GM18499 (cell line): ENCODE data around the gene ADARB2.
"Not testable (repeated sequence)": the region's sequence is repeated elsewhere in the genome, so short reads cannot be mapped to it uniquely, and the experiment has no call there.

Experiments used
- ATAC-seq: cut with Tn5 transposase; IDR thresholded peaks from one replicate; pipeline ENCODE4 v1.9.1; 2021; ENCODE audit warnings: moderate number of reproducible peaks; ENCODE audit not compliant: insufficient read depth, unreplicated experiment

The ADARB2 gene

DNA sequence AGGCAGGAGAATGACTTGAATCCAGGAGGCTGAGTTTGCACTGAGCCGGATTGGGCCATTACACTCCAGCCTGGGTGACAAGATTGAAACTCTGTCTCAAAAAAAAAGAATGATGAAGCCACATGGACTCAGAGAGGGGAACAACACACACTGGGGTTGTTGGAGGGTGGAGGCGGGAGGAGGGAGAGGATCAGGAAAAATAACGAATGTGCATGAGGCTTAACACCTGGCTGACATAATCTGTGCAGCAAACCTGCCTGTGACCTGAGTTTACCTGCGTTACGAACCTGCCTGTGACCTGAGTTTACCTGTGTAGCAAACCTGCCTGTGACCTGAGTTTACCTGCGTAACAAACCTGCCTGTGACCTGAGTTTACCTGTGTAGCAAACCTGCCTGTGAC is 277.7 kb downstream of the ADARB2 start:
- ATAC-seq: not testable (repeated sequence)

- no peak for ATAC-seq
Measured at GRCh38 chr10:1454951-1455350, 282.4 kb downstream of the ADARB2 start.

- peak; percentile 96 for ATAC-seq
Measured at GRCh38 chr10:1454428-1454827, 282.9 kb downstream of the ADARB2 start.

DNA sequence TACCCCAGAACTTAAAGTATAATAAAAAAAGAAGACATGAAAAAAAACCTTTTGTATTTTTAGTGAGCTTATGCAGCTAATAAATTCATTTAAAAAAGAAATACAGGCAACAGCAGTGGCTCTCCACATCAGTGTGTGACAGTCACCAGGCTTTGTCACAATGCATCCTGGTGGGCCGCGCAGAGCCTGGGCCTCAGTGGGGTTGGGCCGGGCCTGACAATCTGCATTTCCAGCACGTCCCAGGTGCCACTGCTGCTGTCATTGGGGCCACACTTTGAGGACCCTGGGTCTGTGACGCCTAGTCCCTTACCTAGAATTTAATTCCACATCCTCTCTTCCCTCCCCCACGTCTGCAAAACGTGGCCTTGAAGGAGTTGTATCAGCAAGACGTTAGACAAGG is 284.5 kb downstream of the ADARB2 start:
- no peak for ATAC-seq

- ATAC-seq: no peak
Measured at GRCh38 chr10:1451941-1452340, 285.4 kb downstream of the ADARB2 start.

GRCh38 chr10:1451362-1451888 is 285.9 kb downstream of the ADARB2 start:
- ATAC-seq: no peak

GRCh38 chr10:1449572-1450205 is 287.6 kb downstream of the ADARB2 start:
- ATAC-seq: no peak

GRCh38 chr10:1449021-1449420 is 288.3 kb downstream of the ADARB2 start:
- ATAC-seq: no peak

DNA sequence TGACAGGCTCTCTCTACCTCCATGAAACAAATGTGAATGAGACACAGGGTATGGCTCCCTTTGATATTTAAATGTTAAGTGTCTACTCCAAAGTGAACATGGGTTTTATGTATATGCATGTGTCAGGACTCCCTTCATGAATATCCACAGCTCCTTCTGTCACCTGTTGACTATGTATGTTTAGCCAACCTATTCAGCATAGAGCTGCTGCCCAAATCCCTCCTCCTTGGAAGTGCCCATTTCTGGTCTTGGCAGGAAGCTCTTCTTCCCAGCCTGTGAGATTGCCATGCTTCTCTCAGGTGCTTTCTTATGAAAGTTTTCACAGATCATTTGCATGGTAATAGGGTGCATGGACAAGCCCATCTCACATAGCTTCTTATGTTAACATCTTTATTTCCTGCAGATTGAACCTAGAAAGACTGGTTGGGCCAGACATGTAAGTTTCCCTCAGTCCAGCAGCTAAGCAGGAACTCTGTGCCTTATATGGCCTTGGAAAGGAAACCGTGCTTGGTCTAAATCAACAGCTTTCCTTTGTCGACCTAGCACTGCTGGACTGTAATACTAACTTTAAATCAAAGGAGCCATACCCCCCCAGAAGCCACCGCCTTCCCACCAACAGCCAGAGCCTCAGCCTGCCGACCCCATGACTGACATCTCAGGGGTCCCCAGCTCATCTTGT is 288.9 kb downstream of the ADARB2 start:
- ATAC-seq: no peak

GRCh38 chr10:1444826-1445225 is 292.5 kb downstream of the ADARB2 start:
- no peak for ATAC-seq

- ATAC-seq: no peak
Measured at GRCh38 chr10:1440897-1441296, 296.4 kb downstream of the ADARB2 start.

DNA sequence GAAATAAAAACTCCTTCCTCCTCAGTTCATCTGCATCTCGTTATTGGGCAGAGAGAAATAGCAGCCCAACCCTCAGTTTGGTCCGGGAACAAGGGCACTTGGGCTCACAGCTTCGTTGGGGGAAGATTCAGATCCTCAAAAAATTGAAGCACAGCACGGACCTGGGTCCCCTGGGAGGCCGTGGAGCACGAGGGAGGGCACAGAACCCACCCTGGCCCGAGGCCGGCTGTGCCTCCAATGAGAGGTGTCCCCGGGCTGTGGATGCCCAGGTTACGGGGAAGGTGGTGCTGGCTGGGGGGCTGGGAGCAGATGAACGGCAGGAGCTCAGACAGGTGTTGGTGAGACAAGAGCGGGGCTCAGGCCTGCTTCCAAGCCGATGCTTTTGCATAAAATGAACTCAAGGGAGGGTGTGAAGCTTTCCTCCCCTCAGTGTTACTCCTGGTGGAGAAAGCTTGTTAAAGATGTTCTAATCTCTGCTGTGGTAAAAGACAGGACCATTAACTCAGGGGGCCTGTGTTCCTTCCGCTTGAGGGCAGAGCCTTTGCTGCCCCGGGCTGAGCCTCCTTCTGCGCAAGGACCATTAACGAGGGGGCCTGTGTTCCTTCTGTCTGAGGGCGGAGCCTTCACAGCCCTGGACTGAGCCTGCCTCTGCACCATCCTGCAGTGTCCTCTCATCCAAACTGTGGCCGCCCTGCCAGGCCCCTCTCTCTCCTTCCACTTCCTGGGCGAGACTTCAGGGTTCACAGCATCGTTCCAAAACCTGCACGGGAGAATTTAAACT is 302.2 kb downstream of the ADARB2 start:
- ATAC-seq: no peak

GRCh38 chr10:1434202-1434601 is 303.1 kb downstream of the ADARB2 start:
- no peak for ATAC-seq

- ATAC-seq: no peak
Measured at GRCh38 chr10:1432161-1432560, 305.2 kb downstream of the ADARB2 start.

DNA sequence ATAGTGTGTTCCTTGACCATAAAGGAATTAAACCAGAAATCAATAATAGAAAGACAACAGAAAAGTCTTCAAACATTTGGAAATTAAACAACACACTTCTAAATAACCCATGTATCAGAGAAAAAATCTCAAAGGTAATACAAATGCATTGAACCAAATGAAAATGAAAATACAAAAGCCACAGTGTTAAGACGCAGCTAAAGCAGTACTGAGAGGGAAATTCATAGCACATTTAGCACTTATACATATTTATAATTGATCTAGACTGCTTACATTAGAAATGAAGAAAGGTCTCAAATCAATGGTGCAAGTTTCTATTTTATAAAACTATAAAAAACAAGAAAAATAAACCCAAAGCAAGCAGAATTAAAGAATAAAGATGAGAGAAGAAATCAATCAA is 306.1 kb downstream of the ADARB2 start:
- no peak for ATAC-seq

DNA sequence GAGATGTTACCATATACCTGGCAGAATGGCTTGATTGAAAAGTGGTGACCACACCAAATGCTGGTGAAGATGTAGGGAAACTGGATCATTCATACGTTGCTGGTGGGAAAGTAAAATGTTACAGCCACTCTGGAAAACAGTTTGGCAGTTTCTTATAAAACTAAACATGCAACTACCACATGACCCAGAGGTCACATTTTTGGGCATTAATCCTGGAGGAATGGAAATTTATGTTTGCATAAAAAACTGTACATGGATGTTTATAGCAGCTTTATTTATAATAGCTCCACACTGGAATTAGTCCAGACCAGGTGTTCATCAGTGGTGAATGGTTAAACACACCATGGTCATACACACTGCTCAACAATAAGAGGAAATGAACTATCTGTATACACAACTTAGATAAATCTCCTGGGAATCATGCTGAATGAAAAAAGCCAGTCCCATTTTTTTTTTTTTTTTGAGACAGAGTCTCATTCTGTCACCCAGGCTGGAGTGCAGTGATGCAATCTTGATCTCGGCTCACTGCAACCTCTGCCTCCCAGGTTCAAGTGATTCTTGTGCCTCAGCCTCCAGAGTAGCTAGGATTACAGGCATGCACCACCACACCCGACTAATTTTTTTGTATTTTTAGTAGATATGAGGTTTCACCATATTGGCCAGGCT is 309.7 kb downstream of the ADARB2 start:
- ATAC-seq: not testable (repeated sequence)

GRCh38 chr10:1426786-1427185 is 310.5 kb downstream of the ADARB2 start:
- no peak for ATAC-seq

GRCh38 chr10:1425879-1426278 is 311.4 kb downstream of the ADARB2 start:
- ATAC-seq: peak; percentile 86

DNA sequence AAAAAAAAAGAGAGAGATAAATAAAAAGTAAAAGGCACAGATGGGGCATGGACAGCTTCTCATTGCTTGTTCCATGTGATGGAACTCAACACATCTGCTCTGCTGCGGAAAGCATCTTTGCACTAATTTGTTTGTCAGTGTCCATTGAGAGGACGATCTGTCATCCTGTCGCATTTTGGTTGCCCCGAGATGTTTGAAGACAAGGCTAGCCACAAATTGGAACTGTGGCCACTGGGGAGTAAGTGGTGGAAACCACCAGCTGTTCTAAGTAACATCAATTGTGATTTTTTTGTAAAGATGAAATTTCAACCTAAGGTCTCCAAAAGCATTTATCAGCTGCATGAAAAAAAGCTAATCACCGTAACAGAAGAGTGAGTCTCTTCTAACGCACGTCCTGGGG is 312.7 kb downstream of the ADARB2 start:
- ATAC-seq: no peak

- no peak for ATAC-seq
Measured at GRCh38 chr10:1423676-1424253, 313.6 kb downstream of the ADARB2 start.
